LNCAP (cell line): ENCODE results near the gene CKS2.

Source experiments
- CTCF ChIP-seq: fragments of 450-650 bp; IDR thresholded peaks from 2 replicates; pipeline ENCODE4 v1.5.1; 2017; ENCODE audit warnings: mild to moderate bottlenecking

The CKS2 gene

DNA sequence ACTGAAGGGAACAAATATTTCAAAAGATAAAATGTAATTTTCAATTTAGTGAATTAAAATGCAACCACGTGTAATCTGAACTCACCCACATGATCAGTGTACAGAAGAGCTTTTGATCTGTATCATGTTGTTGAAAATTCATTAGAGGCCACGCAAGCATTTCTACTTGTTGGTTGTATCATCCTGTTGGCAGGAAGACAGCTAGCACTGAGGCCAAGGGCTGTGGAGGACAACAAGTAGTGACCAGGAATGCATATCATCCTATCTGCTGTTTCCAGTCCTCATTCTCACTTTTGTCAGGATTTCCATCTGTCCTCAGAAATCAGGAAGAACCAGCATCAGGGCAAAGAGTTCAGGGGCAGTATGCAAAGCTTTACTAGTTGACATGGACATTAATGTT is 29.9 kb upstream of the CKS2 start:
- no peak for TF ChIP-seq CTCF

- TF ChIP-seq CTCF, result no peak
Measured at GRCh38 chr9:89284076-89284475, 26.9 kb upstream of the CKS2 start.

DNA sequence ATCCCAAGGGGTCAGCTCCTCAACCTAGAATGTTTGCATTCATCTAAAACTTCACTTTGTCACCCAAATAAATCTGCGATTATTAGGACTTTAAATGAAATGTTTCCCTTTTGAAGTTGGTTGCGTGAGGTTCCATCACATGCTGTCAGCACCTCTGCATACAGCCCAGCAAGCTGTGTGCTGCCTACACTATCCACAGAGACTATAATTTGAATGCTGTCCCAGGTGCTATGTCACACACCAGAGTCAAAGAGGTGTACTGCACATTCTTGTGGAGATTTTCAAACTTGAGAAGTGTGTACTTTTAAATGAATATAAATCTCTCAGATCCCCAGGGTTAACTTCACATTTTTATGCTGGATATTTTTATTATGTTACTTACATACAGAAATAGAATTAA is 19.3 kb upstream of the CKS2 start:
- TF ChIP-seq CTCF, result no peak

DNA sequence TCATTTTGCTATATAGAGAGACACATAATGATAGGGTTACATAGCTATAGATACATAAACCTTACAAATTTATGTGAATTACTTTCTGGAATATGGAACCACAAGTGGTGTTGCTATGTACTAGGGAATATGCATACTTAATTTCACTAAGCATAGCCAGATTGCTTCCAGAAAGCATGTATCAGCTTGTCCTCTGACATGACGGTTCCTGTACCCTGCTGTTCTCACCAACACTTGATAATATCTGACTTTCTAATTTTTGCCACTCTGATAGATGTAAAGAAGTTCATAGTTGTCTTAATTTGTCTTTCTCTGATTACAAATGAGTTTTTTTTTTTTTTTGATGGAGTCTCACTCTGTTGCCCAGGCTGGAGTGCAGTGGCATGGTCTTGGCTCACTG is 18.0 kb upstream of the CKS2 start:
- TF ChIP-seq CTCF, result no peak

DNA sequence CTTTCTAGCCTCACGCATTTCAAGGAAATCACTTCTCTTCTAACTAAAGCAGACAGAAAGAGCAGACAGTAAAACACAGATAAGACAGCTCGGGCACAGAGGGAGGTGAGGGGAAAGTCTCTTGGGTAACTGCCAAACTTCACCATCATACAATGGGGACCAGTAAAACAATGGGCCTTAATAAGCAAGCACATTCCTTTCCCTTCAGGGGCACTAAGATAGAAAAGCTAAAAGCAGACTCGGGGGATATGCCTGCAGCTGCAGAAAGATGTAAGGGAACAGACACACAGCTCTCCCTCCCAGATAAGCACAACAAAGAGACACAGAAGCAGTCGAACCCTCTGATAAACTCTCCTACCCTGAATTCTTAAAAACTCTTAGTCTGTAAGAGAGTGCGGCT is 15.6 kb upstream of the CKS2 start:
- TF ChIP-seq CTCF, result no peak

- no peak for TF ChIP-seq CTCF
Measured at GRCh38 chr9:89304020-89304833, 6.8 kb upstream of the CKS2 start.

GRCh38 chr9:89304834-89305188 is 6.2 kb upstream of the CKS2 start:
- TF ChIP-seq CTCF, result no peak

GRCh38 chr9:89305868-89306267 is 5.1 kb upstream of the CKS2 start:
- TF ChIP-seq CTCF, result no peak
